Measurements from ENCODE around the gene SPATA46.

Gene SPATA46

GRCh38 chr1:162388083-162388594, 11.5 kb upstream of the SPATA46 start:
- POLR2A ChIA-PET, result no interaction called here
- TF ChIP-seq CTCF (IDR thresholded peaks at IDR 0.05; ENCODE audit: control extremely low read depth, extremely low read depth, low read depth, missing control alignments), result no peak
- CTCF ChIA-PET, result interaction anchor here (1.6 to 4.1 kb wide), 2 partner anchors 26 to 333 kb away, joined by 4 to 26 read pairs; no protein-coding TSS in a partner anchor
- no peak for DNase-seq (ENCODE audit: extremely low spot score)

- no peak for DNase-seq (ENCODE audit: extremely low spot score)
- CTCF ChIA-PET, result interaction anchor here (0.8 to 1.1 kb wide), 2 partner anchors 16 to 30 kb away, joined by 3 read pairs; no protein-coding TSS in a partner anchor
- POLR2A ChIA-PET, result no interaction called here
- TF ChIP-seq CTCF (IDR thresholded peaks at IDR 0.05; ENCODE audit: control extremely low read depth, extremely low read depth, low read depth, missing control alignments), result no peak
Measured at GRCh38 chr1:162387226-162388082, 10.8 kb upstream of the SPATA46 start.

- DNase-seq (ENCODE audit: extremely low spot score), result no peak
- POLR2A ChIA-PET, result no interaction called here
- CTCF ChIA-PET, result interaction anchor here (0.8 to 2.9 kb wide), 3 partner anchors 15 to 330 kb away, joined by 3 to 9 read pairs (median 3); no protein-coding TSS in a partner anchor
- no peak for TF ChIP-seq CTCF (IDR thresholded peaks at IDR 0.05; ENCODE audit: control extremely low read depth, extremely low read depth, low read depth, missing control alignments)
Measured at GRCh38 chr1:162386292-162387225, 9.9 kb upstream of the SPATA46 start.

GRCh38 chr1:162385702-162386101, 9.0 kb upstream of the SPATA46 start:
- CTCF ChIA-PET, result interaction anchor here (2.9 kb wide), 1 partner anchor 329 kb away, joined by 9 read pairs; no protein-coding TSS in a partner anchor
- DNase-seq (ENCODE audit: extremely low spot score), result no peak
- POLR2A ChIA-PET, result no interaction called here
- TF ChIP-seq CTCF (IDR thresholded peaks at IDR 0.05; ENCODE audit: control extremely low read depth, extremely low read depth, low read depth, missing control alignments), result no peak

- ChIA-PET CTCF (interaction anchor here (1.6 to 2.9 kb wide), 2 partner anchors 19 to 329 kb away, joined by 4 to 9 read pairs; no protein-coding TSS in a partner anchor), POLR2A (no interaction called here)
- DNase-seq (ENCODE audit: extremely low spot score), result no peak
- no peak for TF ChIP-seq CTCF (IDR thresholded peaks at IDR 0.05; ENCODE audit: control extremely low read depth, extremely low read depth, low read depth, missing control alignments)
Measured at GRCh38 chr1:162385280-162385623, 8.6 kb upstream of the SPATA46 start.

Data from GM10248 (cell line).